ENCODE results near the gene USP5. TPM values are rescaled to one million over a fixed set of nuclear protein-coding genes. Genes with fewer than 3 reads are reported as not detected.

USP5 gene
- total and polyA plus RNA-seq, 11 donors, result 23.4 to 96.8 (median 60.6) TPM

DNA sequence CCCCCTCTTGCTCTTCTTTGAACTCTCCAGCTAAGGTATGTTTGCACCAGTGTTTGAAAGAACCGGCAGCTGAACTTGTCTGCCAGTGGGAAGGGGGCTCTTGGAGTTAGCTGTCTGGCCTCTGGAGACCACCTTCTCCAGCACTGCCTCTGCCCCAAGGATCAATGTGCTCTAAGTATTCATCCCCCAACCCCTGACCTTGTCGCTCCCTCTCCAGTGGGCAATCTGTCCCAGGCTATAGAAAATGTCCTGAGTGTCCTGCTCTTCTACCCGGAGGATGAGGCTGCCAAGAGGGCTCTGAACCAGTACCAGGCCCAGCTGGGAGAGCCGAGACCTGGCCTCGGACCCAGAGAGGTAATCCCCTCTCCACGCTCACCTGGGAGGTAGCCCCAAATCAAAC lies 21.0 kb upstream of the USP5 start:
- H3K36me3 ChIP-seq, result peaks cover 0 to 39% (median 8%) of the 10 kb centered on the region in 9 donors
- TF ChIP-seq POLR2A (IDR thresholded peaks at IDR 0.05), result no peak
- TF ChIP-seq, protein P1, sequence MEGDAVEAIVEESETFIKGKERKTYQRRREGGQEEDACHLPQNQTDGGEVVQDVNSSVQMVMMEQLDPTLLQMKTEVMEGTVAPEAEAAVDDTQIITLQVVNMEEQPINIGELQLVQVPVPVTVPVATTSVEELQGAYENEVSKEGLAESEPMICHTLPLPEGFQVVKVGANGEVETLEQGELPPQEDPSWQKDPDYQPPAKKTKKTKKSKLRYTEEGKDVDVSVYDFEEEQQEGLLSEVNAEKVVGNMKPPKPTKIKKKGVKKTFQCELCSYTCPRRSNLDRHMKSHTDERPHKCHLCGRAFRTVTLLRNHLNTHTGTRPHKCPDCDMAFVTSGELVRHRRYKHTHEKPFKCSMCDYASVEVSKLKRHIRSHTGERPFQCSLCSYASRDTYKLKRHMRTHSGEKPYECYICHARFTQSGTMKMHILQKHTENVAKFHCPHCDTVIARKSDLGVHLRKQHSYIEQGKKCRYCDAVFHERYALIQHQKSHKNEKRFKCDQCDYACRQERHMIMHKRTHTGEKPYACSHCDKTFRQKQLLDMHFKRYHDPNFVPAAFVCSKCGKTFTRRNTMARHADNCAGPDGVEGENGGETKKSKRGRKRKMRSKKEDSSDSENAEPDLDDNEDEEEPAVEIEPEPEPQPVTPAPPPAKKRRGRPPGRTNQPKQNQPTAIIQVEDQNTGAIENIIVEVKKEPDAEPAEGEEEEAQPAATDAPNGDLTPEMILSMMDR (IDR thresholded peaks at IDR 0.05), result no peak
- intact Hi-C loops (cut with DNase I), result no loop called here

DNA sequence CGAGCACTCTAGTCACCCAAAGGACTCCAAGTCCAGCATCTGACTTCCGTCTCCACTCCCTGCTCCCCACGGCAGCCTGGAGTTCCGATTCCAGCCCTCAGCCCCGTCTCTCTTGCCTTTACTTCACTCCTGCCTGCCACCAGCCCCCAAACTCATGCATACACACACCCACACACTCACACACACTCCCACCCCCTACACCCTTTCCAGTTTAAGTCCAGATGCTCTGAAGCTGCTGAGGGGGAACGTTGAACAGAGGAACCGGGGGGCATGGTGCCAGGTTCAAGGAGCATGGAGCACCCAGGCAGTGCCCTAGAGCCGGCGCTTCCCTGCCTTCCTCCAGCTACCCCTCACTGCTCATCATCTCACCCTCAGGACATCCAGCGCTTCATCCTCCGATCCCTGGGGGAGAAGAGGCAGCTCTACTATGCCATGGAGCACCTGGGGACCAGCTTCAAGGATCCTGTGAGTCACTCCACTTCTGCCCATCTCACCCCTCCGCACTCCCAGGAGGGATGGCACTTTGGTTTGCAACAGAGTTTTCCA lies 20.4 kb upstream of the USP5 start:
- no peak for TF ChIP-seq POLR2A (IDR thresholded peaks at IDR 0.05)
- TF ChIP-seq, protein P1 (IDR thresholded peaks at IDR 0.05), result no peak
- Histone ChIP-seq H3K36me3 (peaks cover 0 to 43% (median 8%) of the 10 kb centered on the region in 9 donors), H3K9me3 (no peaks in the 10 kb centered on the region), H3K27ac (peak overlapping the region in 1 of 12 donors; percentile 80), H3K27me3 (peaks cover 0 to 9% (median 0%) of the 10 kb centered on the region in 9 donors), H3K4me3 (no peak overlapping the region), H3K4me1 (peaks cover 0 to 47% (median 22%) of the 10 kb centered on the region in 12 donors)
- ATAC-seq (no peak), DNase-seq (peak in 2 of 5 donors; percentile 19 to 32)
- intact Hi-C loops (cut with DNase I), result no loop called here
- WGBS, 4 donors, result 86 to 92% (median 89%) methylated on average over 12 of the region's 12 CpGs

More for the DNA sequence above, 21.0 kb upstream of the USP5 start:
- DNase-seq, result no peak
- Histone ChIP-seq H3K27ac (no peak overlapping the region), H3K9me3 (no peaks in the 10 kb centered on the region), H3K4me3 (no peak overlapping the region), H3K27me3 (peaks cover 0 to 9% (median 0%) of the 10 kb centered on the region in 9 donors), H3K4me1 (peaks cover 0 to 42% (median 22%) of the 10 kb centered on the region in 12 donors)
- WGBS, 4 donors, result 85 to 92% (median 91%) methylated on average over 6 of the region's 6 CpGs
- no peak for ATAC-seq

DNA sequence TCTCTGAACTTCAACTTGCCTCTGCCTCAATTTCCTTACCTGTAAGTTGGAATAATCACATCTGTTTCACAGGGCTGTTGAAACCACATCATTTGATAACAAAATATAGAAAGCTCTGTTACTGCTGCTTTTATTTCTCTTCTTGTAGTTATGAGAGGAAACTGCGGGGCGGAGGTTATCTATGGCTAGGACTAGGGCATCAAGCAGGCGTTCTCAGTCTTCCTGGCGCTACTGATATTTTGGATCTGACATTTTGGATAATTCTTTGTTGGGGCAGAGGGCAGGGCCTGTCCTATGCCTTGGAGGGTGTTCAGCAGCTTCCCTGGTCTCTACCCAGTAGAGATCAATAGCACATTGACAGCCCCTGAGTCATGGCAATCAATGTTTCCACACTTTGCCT lies 19.8 kb upstream of the USP5 start:
- Histone ChIP-seq H3K4me3 (no peak overlapping the region), H3K27me3 (peaks cover 0 to 9% (median 0%) of the 10 kb centered on the region in 9 donors), H3K27ac (peak overlapping the region in 3 of 12 donors; percentile 23 to 82 (median 80)), H3K36me3 (peaks cover 0 to 49% (median 14%) of the 10 kb centered on the region in 9 donors), H3K9me3 (no peaks in the 10 kb centered on the region), H3K4me1 (peaks cover 0 to 42% (median 18%) of the 10 kb centered on the region in 12 donors)
- ATAC-seq (no peak), DNase-seq (peak in 1 of 5 donors; percentile 2)
- WGBS, 4 donors, result 86 to 90% (median 89%) methylated on average over 4 of the region's 4 CpGs
- TF ChIP-seq POLR2A (IDR thresholded peaks at IDR 0.05), result no peak
- TF ChIP-seq, protein P1 (IDR thresholded peaks at IDR 0.05), result no peak
- intact Hi-C loops (cut with DNase I), result no loop called here

DNA sequence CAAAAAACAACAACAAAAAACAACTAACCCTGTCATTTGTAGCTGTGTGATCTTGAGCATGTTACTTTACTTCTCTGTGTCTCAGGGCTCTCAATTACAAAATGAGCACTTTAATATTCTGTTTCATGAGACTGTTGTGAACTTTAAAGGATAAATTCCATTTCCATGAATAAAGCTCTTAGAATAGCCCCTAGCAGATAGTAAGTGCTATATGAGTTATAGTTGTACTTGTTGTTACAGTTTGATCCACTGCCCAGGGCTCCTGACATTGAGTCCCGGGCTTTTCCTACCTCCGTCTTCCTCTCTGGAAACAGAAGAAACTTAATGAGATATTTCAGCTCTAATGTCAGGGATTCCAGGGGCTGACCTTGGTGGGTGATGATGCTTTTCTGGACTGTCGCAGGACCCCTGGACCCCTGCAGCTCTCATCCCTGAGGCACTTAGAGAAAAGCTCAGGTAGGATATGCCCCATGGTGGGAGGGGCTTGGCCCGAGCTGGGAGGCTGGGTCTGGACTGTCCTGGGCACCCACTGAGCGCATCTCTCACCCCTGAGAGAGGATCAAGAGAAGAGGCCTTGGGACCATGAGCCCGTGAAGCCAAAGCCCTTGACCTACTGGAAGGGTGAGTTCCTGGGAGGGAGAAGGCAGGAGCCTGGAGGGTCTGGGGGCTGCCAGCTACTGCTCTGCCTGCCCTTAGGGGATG lies 18.6 kb upstream of the USP5 start:
- peak; percentile 43 to 69 (median 56) for ATAC-seq
- DNase-seq, result peak in 2 of 5 donors; percentile 14 to 65
- 56 to 58% (median 57%) methylated on average over 3 to 6 of the region's 6 CpGs for WGBS, 4 donors

More for the DNA sequence above, 18.6 kb upstream of the USP5 start:
- H3K9me3 ChIP-seq, result no peaks in the 10 kb centered on the region
- H3K27ac ChIP-seq, result peak overlapping the region; percentile 26 to 97 (median 80)
- TF ChIP-seq, protein P1 (IDR thresholded peaks at IDR 0.05), result no peak
- TF ChIP-seq POLR2A (IDR thresholded peaks at IDR 0.05), result no peak
- H3K27me3 ChIP-seq, result peaks cover 0 to 6% (median 0%) of the 10 kb centered on the region in 9 donors
- H3K4me3 ChIP-seq, result peak overlapping the region in 11 of 12 donors; percentile 0 to 59 (median 46)
- intact Hi-C loops (cut with DNase I), result no loop called here
- H3K4me1 ChIP-seq, result peaks cover 0 to 37% (median 14%) of the 10 kb centered on the region in 12 donors
- peaks cover 0 to 61% (median 26%) of the 10 kb centered on the region in 9 donors for H3K36me3 ChIP-seq

Measured in heart left ventricle (tissue), 16 donors.